ENCODE data around the gene TMPRSS13.

GRCh38 chr11:117918366-117919255, 10.6 kb downstream of the TMPRSS13 start:
- TF ChIP-seq CTCF (IDR thresholded peaks at IDR 0.05; ENCODE audit: borderline replicate concordance, extremely low read depth, low read length, poor library complexity, severe bottlenecking) (no peak), EZH2 (IDR thresholded peaks at IDR 0.05; ENCODE audit: borderline replicate concordance, low read depth, low read length, severe bottlenecking) (no peak)
